SU-DHL-6 (cell line): ENCODE data around the gene DLK1.

Experiments
- EZH2phosphoT487 ChIP-seq: fragments of 200-600 bp; sonication (generic), shearing (Covaris generic); conservative IDR thresholded peaks from 2 replicates; pipeline ENCODE4 v1.6.1; 2018; ENCODE audit warnings: mild to moderate bottlenecking, antibody characterized with exemption, low read length, moderate library complexity, mixed read lengths
- TF ChIP-seq, protein P1 (sequence below): fragments of 200-600 bp; sonication (generic); IDR thresholded peaks from one replicate; pipeline ENCODE4 v1.5.1; 2017; ENCODE audit warnings: antibody characterized with exemption, mild to moderate bottlenecking, low read length, moderate library complexity; ENCODE audit not compliant: insufficient read depth, poor library complexity, severe bottlenecking

DNA sequence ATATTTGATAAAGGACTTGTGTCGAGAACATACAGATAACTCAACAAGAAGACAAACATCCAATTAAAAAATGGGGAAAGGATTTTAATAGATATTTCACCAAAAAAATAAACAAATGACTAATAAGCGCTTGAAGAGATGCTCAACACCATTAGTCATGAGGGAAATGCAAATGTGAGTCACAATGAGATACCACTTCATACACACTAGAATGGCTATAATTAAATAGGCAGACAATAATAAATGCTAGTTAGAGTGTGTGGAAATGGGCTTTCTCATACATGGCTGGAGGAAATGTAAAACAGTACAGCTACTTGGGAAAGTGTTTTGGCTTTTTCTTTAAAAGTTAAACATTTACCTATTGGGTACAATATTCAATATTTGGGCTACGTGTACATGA lies 34.8 kb downstream of the DLK1 start:
- TF ChIP-seq, protein P1, sequence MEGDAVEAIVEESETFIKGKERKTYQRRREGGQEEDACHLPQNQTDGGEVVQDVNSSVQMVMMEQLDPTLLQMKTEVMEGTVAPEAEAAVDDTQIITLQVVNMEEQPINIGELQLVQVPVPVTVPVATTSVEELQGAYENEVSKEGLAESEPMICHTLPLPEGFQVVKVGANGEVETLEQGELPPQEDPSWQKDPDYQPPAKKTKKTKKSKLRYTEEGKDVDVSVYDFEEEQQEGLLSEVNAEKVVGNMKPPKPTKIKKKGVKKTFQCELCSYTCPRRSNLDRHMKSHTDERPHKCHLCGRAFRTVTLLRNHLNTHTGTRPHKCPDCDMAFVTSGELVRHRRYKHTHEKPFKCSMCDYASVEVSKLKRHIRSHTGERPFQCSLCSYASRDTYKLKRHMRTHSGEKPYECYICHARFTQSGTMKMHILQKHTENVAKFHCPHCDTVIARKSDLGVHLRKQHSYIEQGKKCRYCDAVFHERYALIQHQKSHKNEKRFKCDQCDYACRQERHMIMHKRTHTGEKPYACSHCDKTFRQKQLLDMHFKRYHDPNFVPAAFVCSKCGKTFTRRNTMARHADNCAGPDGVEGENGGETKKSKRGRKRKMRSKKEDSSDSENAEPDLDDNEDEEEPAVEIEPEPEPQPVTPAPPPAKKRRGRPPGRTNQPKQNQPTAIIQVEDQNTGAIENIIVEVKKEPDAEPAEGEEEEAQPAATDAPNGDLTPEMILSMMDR: no peak
- no peak for TF ChIP-seq EZH2phosphoT487
